Testis (tissue), 2 donors: Measurements from ENCODE around the gene COL4A2.

Experiments
- POLR2A ChIP-seq: fragments of 450-650 bp; IDR thresholded peaks from one replicate; pipeline ENCODE4 v1.6.1; 2017; ENCODE audit warnings: antibody characterized with exemption, mild to moderate bottlenecking, moderate library complexity
- TF ChIP-seq, protein P1 (sequence below), 3 experiments: fragments of 450-650 bp in 2 of 3; fragments of 200-600 bp in 1 of 3; sonication (generic) in 1 of 3; IDR thresholded peaks; one replicate each; pipeline ENCODE4 v1.5.1; 2016 to 2019; ENCODE audit warnings: antibody characterized with exemption in 3 of 3, mild to moderate bottlenecking in 2 of 3, moderate library complexity in 1 of 3

DNA sequence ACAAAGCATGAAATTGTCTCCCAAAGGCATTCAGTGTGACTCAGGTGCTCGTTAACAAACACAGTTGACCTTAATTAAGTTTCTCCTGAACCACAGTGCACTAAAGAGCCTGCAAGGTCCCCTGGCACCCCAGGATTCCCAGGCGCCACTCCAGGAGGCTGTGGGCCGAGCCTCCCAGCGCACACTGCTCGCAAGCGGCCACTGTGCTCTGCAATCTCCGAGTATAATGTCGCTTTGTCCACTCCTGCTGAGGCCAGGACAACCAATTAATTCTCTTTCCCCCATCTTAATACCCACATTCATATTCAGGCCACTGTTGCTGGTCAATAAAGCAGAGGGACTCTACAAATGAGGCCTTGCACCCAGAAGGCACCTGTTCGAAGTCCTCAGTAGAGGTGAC, 245.7 kb downstream of the COL4A2 start:
- TF ChIP-seq, protein P1, sequence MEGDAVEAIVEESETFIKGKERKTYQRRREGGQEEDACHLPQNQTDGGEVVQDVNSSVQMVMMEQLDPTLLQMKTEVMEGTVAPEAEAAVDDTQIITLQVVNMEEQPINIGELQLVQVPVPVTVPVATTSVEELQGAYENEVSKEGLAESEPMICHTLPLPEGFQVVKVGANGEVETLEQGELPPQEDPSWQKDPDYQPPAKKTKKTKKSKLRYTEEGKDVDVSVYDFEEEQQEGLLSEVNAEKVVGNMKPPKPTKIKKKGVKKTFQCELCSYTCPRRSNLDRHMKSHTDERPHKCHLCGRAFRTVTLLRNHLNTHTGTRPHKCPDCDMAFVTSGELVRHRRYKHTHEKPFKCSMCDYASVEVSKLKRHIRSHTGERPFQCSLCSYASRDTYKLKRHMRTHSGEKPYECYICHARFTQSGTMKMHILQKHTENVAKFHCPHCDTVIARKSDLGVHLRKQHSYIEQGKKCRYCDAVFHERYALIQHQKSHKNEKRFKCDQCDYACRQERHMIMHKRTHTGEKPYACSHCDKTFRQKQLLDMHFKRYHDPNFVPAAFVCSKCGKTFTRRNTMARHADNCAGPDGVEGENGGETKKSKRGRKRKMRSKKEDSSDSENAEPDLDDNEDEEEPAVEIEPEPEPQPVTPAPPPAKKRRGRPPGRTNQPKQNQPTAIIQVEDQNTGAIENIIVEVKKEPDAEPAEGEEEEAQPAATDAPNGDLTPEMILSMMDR (IDR thresholded peaks at IDR 0.05): no peak
- no peak for TF ChIP-seq POLR2A
